ENCODE measurements around the gene RNF111.

- TF ChIP-seq CEBPB (IDR thresholded peaks at IDR 0.05) (no peak), KDM1A (IDR thresholded peaks at IDR 0.05; ENCODE audit: low read depth) (no peak), POLR2A (IDR thresholded peaks at IDR 0.05; ENCODE audit: low read length) (no peak), CTCF (IDR thresholded peaks at IDR 0.05) (no peak), RAD21 (conservative IDR thresholded peaks at IDR 0.05 in 1 of 2, IDR thresholded peaks at IDR 0.05 in 1 of 2) (no peak), NR3C1 (IDR thresholded peaks at IDR 0.05) (no peak)
- TF ChIP-seq, protein P1, sequence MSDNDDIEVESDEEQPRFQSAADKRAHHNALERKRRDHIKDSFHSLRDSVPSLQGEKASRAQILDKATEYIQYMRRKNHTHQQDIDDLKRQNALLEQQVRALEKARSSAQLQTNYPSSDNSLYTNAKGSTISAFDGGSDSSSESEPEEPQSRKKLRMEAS (IDR thresholded peaks at IDR 0.05) = no peak
Measured at GRCh38 chr15:58977887-58978286, 9.6 kb upstream of the RNF111 start.
